ENCODE data around the gene HEG1.

- TF ChIP-seq, protein P1, sequence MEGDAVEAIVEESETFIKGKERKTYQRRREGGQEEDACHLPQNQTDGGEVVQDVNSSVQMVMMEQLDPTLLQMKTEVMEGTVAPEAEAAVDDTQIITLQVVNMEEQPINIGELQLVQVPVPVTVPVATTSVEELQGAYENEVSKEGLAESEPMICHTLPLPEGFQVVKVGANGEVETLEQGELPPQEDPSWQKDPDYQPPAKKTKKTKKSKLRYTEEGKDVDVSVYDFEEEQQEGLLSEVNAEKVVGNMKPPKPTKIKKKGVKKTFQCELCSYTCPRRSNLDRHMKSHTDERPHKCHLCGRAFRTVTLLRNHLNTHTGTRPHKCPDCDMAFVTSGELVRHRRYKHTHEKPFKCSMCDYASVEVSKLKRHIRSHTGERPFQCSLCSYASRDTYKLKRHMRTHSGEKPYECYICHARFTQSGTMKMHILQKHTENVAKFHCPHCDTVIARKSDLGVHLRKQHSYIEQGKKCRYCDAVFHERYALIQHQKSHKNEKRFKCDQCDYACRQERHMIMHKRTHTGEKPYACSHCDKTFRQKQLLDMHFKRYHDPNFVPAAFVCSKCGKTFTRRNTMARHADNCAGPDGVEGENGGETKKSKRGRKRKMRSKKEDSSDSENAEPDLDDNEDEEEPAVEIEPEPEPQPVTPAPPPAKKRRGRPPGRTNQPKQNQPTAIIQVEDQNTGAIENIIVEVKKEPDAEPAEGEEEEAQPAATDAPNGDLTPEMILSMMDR (conservative IDR thresholded peaks at IDR 0.05; ENCODE audit: low read depth in 2 of 2), result no peak
- TF ChIP-seq EZH2 (IDR thresholded peaks at IDR 0.05; ENCODE audit: low read depth, unreplicated experiment) (no peak), EZH2phosphoT487 (IDR thresholded peaks at IDR 0.05; ENCODE audit: unreplicated experiment) (no peak), POLR2AphosphoS5 (IDR thresholded peaks at IDR 0.05; ENCODE audit: low read depth) (no peak), CREB1 (CRISPR knock-in tag; IDR thresholded peaks at IDR 0.05; ENCODE audit: low read depth) (no peak), JUNB (IDR thresholded peaks at IDR 0.05; ENCODE audit: unreplicated experiment) (no peak), NANOG (IDR thresholded peaks at IDR 0.05; ENCODE audit: borderline replicate concordance) (no peak)
- TF ChIP-seq, protein P2, sequence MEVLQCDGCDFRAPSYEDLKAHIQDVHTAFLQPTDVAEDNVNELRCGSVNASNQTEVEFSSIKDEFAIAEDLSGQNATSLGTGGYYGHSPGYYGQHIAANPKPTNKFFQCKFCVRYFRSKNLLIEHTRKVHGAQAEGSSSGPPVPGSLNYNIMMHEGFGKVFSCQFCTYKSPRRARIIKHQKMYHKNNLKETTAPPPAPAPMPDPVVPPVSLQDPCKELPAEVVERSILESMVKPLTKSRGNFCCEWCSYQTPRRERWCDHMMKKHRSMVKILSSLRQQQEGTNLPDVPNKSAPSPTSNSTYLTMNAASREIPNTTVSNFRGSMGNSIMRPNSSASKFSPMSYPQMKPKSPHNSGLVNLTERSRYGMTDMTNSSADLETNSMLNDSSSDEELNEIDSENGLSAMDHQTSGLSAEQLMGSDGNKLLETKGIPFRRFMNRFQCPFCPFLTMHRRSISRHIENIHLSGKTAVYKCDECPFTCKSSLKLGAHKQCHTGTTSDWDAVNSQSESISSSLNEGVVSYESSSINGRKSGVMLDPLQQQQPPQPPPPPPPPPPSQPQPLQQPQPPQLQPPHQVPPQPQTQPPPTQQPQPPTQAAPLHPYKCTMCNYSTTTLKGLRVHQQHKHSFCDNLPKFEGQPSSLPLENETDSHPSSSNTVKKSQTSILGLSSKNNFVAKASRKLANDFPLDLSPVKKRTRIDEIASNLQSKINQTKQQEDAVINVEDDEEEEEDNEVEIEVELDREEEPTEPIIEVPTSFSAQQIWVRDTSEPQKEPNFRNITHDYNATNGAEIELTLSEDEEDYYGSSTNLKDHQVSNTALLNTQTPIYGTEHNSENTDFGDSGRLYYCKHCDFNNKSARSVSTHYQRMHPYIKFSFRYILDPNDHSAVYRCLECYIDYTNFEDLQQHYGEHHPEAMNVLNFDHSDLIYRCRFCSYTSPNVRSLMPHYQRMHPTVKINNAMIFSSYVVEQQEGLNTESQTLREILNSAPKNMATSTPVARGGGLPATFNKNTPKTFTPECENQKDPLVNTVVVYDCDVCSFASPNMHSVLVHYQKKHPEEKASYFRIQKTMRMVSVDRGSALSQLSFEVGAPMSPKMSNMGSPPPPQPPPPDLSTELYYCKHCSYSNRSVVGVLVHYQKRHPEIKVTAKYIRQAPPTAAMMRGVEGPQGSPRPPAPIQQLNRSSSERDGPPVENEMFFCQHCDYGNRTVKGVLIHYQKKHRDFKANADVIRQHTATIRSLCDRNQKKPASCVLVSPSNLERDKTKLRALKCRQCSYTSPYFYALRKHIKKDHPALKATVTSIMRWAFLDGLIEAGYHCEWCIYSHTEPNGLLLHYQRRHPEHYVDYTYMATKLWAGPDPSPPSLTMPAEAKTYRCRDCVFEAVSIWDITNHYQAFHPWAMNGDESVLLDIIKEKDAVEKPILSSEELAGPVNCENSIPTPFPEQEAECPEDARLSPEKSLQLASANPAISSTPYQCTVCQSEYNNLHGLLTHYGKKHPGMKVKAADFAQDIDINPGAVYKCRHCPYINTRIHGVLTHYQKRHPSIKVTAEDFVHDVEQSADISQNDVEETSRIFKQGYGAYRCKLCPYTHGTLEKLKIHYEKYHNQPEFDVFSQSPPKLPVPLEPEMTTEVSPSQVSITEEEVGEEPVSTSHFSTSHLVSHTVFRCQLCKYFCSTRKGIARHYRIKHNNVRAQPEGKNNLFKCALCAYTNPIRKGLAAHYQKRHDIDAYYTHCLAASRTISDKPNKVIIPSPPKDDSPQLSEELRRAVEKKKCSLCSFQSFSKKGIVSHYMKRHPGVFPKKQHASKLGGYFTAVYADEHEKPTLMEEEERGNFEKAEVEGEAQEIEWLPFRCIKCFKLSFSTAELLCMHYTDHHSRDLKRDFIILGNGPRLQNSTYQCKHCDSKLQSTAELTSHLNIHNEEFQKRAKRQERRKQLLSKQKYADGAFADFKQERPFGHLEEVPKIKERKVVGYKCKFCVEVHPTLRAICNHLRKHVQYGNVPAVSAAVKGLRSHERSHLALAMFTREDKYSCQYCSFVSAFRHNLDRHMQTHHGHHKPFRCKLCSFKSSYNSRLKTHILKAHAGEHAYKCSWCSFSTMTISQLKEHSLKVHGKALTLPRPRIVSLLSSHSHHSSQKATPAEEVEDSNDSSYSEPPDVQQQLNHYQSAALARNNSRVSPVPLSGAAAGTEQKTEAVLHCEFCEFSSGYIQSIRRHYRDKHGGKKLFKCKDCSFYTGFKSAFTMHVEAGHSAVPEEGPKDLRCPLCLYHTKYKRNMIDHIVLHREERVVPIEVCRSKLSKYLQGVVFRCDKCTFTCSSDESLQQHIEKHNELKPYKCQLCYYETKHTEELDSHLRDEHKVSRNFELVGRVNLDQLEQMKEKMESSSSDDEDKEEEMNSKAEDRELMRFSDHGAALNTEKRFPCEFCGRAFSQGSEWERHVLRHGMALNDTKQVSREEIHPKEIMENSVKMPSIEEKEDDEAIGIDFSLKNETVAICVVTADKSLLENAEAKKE (CRISPR knock-in tag; IDR thresholded peaks at IDR 0.05), result no peak
- TF ChIP-seq, protein P3, sequence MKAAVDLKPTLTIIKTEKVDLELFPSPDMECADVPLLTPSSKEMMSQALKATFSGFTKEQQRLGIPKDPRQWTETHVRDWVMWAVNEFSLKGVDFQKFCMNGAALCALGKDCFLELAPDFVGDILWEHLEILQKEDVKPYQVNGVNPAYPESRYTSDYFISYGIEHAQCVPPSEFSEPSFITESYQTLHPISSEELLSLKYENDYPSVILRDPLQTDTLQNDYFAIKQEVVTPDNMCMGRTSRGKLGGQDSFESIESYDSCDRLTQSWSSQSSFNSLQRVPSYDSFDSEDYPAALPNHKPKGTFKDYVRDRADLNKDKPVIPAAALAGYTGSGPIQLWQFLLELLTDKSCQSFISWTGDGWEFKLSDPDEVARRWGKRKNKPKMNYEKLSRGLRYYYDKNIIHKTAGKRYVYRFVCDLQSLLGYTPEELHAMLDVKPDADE (IDR thresholded peaks at IDR 0.05), result no peak
Measured at GRCh38 chr3:125033135-125033534, 22.7 kb downstream of the HEG1 start.
